DMS114 treated with DMSO at 0.1 percent for 48 hours (cell line): ENCODE results near the gene DDI2.
"Not testable (repeated sequence)": the region's sequence is repeated elsewhere in the genome, so short reads cannot be mapped to it uniquely, and the experiment has no call there.

Source experiments
- DNase-seq: peaks from one replicate; lab custom pipeline; 2025; ENCODE audit not compliant: unreplicated experiment; lab: John Stamatoyannopoulos, UW

The DDI2 gene

GRCh38 chr1:15676688-15677661 lies 59.7 kb downstream of the DDI2 start:
- DNase-seq = no peak

GRCh38 chr1:15678578-15678977 lies 61.3 kb downstream of the DDI2 start:
- no peak for DNase-seq

- no peak for DNase-seq
Observed at GRCh38 chr1:15680131-15680530, 62.9 kb downstream of the DDI2 start.

- DNase-seq = no peak
Observed at GRCh38 chr1:15680561-15681348, 63.5 kb downstream of the DDI2 start.

GRCh38 chr1:15681349-15682292 lies 64.4 kb downstream of the DDI2 start:
- DNase-seq = no peak

- no peak for DNase-seq
Observed at GRCh38 chr1:15682936-15683341, 65.7 kb downstream of the DDI2 start.

- no peak for DNase-seq
Observed at GRCh38 chr1:15683345-15684039, 66.2 kb downstream of the DDI2 start.

GRCh38 chr1:15684042-15684461 lies 66.8 kb downstream of the DDI2 start, which contains the start of gene PLEKHM2:
TSS of gene PLEKHM2 (plus strand) at chr1:15684320. CDS start at chr1:15684559, 239 bp downstream.
- no peak for DNase-seq

GRCh38 chr1:15684468-15685291 lies 67.4 kb downstream of the DDI2 start:
- no peak for DNase-seq

GRCh38 chr1:15685820-15686219 lies 68.6 kb downstream of the DDI2 start:
- DNase-seq = no peak

GRCh38 chr1:15687446-15687845 lies 70.2 kb downstream of the DDI2 start:
- no peak for DNase-seq

GRCh38 chr1:15690317-15690716 lies 73.1 kb downstream of the DDI2 start:
- DNase-seq = no peak

- DNase-seq = no peak
Observed at GRCh38 chr1:15691434-15692032, 74.3 kb downstream of the DDI2 start.

- DNase-seq = no peak
Observed at GRCh38 chr1:15692121-15692682, 74.9 kb downstream of the DDI2 start.

GRCh38 chr1:15693371-15693770 lies 76.1 kb downstream of the DDI2 start:
- no peak for DNase-seq

GRCh38 chr1:15696956-15697521 lies 79.8 kb downstream of the DDI2 start:
- DNase-seq = no peak

GRCh38 chr1:15698201-15698600 lies 80.9 kb downstream of the DDI2 start:
- DNase-seq = no peak

GRCh38 chr1:15699321-15699720 lies 82.1 kb downstream of the DDI2 start:
- DNase-seq = not testable (repeated sequence)
